ENCODE results near the gene CCDC14. TPM values are rescaled to one million over a fixed set of nuclear protein-coding genes. Genes with fewer than 3 reads are reported as not detected.
"Not testable (repeated sequence)": the region's sequence is repeated elsewhere in the genome, so short reads cannot be mapped to it uniquely, and the experiment has no call there.

Gene CCDC14
- total RNA-seq, 2 donors from 2014 or later = 38.8 to 67.8 TPM

DNA sequence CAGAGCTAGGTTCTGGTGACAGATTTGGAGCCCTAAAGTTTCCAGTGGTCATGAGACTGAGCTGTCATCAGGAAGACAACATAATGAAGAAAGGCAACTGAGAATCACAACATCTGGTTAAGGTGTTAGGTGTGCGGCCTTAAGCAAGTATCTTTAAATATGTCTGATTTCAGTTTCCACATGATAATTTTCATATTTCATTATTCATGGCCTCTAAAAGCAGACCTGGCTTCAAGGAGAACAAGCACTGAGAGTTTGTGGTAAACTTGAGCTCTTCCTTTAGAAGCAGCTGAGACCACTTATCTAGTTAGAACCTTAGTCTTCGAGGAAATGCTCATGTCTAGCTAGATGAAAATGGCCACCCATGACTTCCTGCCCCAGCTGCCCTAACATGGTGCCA is 51.2 kb downstream of the CCDC14 start:
- TF ChIP-seq, protein P1, sequence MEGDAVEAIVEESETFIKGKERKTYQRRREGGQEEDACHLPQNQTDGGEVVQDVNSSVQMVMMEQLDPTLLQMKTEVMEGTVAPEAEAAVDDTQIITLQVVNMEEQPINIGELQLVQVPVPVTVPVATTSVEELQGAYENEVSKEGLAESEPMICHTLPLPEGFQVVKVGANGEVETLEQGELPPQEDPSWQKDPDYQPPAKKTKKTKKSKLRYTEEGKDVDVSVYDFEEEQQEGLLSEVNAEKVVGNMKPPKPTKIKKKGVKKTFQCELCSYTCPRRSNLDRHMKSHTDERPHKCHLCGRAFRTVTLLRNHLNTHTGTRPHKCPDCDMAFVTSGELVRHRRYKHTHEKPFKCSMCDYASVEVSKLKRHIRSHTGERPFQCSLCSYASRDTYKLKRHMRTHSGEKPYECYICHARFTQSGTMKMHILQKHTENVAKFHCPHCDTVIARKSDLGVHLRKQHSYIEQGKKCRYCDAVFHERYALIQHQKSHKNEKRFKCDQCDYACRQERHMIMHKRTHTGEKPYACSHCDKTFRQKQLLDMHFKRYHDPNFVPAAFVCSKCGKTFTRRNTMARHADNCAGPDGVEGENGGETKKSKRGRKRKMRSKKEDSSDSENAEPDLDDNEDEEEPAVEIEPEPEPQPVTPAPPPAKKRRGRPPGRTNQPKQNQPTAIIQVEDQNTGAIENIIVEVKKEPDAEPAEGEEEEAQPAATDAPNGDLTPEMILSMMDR (IDR thresholded peaks at IDR 0.05) = no peak
- no peaks in the 10 kb centered on the region for H3K36me3 ChIP-seq
- H3K27ac ChIP-seq = peak overlapping the region; percentile 86 to 90
- H3K4me1 ChIP-seq (ENCODE audit: control insufficient read depth in 1 of 2, low read depth in 2 of 2) = peaks cover 7 to 51% of the 10 kb centered on the region in 2 donors
- H3K4me3 ChIP-seq = no peak overlapping the region
- ATAC-seq (ENCODE audit: insufficient number of reproducible peaks, low FRiP score, low read depth) = no peak
- H3K9me3 ChIP-seq = no peaks in the 10 kb centered on the region
- DNase-seq (ENCODE audit: low spot score) = no peak
- H3K27me3 ChIP-seq (replicated peaks; ENCODE audit: insufficient read depth) = no peaks in the 10 kb centered on the region

DNA sequence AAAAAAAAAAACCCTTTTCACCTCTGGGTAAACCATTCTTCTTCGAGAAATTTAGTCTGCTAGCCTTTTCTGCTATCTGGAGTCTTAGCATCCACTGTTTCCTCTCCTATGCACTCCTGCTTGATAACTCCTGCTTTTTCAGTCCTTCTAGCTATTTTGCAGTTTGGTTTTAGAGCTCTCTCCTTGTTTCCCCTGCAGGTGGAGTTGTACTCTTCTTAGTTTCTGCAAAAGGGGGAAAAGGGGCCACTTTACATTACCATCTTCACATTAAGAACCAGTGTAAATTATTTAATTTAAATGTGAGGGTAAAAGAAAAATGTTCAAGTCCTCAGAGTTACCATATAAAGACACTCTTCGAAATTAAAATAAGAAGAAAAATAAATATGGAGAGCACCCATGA is 53.3 kb downstream of the CCDC14 start:
- no peak overlapping the region for H3K4me3 ChIP-seq
- DNase-seq (ENCODE audit: low spot score) = no peak
- H3K27ac ChIP-seq = peak overlapping the region; percentile 86 to 90

DNA sequence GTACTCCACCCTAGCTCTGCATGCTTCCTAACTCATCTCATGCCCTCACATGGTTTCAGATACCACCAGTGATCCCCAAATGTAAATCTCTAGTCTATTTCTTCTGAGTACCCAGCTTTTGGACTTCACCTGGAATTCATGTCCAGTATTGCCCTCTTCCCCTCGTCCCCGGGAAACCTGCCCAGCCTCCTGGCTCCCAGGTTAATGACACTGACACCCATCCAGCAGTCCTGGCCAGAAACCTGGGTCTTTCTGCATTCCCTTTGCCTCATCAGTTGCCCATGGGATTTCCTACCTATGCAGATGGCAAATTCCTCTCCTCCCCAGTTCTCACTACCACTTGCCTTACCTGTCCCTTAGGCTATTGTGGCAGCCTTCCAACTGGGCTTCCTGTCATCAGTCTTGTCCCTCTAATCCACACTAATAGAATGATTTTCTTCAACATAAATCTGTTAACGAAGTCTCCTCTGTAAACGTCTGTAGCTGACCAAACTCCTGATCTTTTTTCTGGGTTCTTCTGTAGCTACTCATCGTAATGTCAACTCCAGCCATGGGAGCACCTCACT is 61.6 kb downstream of the CCDC14 start:
- peaks cover 0 to 12% of the 10 kb centered on the region in 2 donors for H3K4me1 ChIP-seq (ENCODE audit: control insufficient read depth in 1 of 2, low read depth in 2 of 2)
- DNase-seq (ENCODE audit: low spot score) (no peak), ATAC-seq (ENCODE audit: insufficient number of reproducible peaks, low FRiP score, low read depth) (no peak)
- H3K4me3 ChIP-seq = no peak overlapping the region
- H3K27me3 ChIP-seq (replicated peaks; ENCODE audit: insufficient read depth) = no peaks in the 10 kb centered on the region
- no peaks in the 10 kb centered on the region for H3K9me3 ChIP-seq
- no peaks in the 10 kb centered on the region for H3K36me3 ChIP-seq
- TF ChIP-seq, protein P1 (IDR thresholded peaks at IDR 0.05) = no peak
- no peak overlapping the region for H3K27ac ChIP-seq

More for the DNA sequence above, 53.3 kb downstream of the CCDC14 start:
- TF ChIP-seq, protein P1 (IDR thresholded peaks at IDR 0.05) = no peak
- H3K36me3 ChIP-seq = no peaks in the 10 kb centered on the region
- H3K27me3 ChIP-seq (replicated peaks; ENCODE audit: insufficient read depth) = no peaks in the 10 kb centered on the region
- H3K4me1 ChIP-seq (ENCODE audit: control insufficient read depth in 1 of 2, low read depth in 2 of 2) = peaks cover 7 to 48% of the 10 kb centered on the region in 2 donors
- no peaks in the 10 kb centered on the region for H3K9me3 ChIP-seq
- no peak for ATAC-seq (ENCODE audit: insufficient number of reproducible peaks, low FRiP score, low read depth)

DNA sequence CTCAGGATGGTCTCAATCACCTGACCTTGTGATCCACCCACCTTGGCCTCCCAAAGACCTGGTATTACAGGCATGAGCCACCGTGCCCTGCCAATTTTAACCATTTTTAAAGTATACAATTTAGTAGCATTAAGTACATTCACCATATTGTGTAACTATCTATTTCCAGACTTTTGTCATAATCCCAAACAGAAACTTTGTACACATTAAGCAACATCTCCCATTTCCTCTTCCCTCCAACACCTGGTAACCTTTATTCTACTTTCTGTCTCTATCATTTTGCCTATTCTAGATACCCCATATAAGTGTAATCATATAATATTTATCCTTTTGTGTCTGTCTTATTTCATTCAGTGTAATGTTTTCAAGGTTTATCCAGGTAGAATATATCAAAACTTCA is 68.0 kb downstream of the CCDC14 start:
- H3K4me1 ChIP-seq (ENCODE audit: control insufficient read depth in 1 of 2, low read depth in 2 of 2) = no peaks in the 10 kb centered on the region
- TF ChIP-seq, protein P1 (IDR thresholded peaks at IDR 0.05) = no peak
- H3K4me3 ChIP-seq = no peak overlapping the region
- ATAC-seq (ENCODE audit: insufficient number of reproducible peaks, low FRiP score, low read depth) (no peak), DNase-seq (ENCODE audit: low spot score) (no peak)
- no peaks in the 10 kb centered on the region for H3K9me3 ChIP-seq
- H3K36me3 ChIP-seq = no peaks in the 10 kb centered on the region
- no peak overlapping the region for H3K27ac ChIP-seq
- no peaks in the 10 kb centered on the region for H3K27me3 ChIP-seq (replicated peaks; ENCODE audit: insufficient read depth)

DNA sequence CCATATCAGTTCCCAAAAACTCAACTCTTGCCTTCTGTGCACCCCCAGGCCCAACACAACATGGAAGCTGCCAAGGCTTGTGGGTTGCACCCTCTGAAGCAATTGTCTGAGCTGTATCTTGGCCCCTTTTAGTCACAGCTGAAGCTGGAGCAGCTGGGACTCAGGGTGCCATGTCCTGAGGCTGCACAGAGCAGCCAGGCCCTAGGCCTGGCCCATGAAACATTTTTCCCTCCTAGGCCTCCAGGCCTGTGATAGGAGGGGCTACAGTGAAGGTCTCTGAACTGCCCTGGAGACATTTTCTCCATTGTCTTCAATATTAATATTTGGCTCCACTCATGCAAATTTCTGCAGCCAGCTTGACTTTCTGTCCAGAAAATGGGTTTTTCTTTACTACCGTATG is 68.8 kb downstream of the CCDC14 start:
- DNase-seq (ENCODE audit: low spot score) (no peak), ATAC-seq (ENCODE audit: insufficient number of reproducible peaks, low FRiP score, low read depth) (no peak)
- H3K27ac ChIP-seq = no peak overlapping the region
- H3K36me3 ChIP-seq = no peaks in the 10 kb centered on the region
- TF ChIP-seq, protein P1 (IDR thresholded peaks at IDR 0.05) = no peak
- no peaks in the 10 kb centered on the region for H3K27me3 ChIP-seq (replicated peaks; ENCODE audit: insufficient read depth)
- H3K4me3 ChIP-seq = no peak overlapping the region
- H3K4me1 ChIP-seq (ENCODE audit: control insufficient read depth in 1 of 2, low read depth in 2 of 2) = no peaks in the 10 kb centered on the region
- H3K9me3 ChIP-seq = no peaks in the 10 kb centered on the region

DNA sequence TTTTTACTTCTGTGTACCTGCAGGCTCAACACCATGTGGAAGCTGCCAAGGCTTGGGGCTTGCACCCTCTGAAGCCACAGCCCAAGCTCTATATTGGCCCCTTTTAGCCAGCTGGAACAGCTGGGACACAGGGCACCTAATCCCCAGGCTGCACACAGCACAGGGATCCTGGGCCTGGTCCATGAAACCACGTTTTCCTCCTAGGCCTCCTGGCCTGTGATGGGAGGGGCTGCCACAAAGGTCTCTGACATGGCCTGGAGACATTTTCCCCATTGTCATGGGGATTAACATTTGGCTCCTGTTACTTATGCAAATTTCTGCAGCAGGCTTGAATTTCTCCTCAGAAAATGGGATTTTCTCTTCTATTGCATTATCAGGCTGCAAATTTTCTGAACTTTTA is 70.0 kb downstream of the CCDC14 start:
- not testable (repeated sequence) for ATAC-seq (ENCODE audit: insufficient number of reproducible peaks, low FRiP score, low read depth); DNase-seq (ENCODE audit: low spot score)

DNA sequence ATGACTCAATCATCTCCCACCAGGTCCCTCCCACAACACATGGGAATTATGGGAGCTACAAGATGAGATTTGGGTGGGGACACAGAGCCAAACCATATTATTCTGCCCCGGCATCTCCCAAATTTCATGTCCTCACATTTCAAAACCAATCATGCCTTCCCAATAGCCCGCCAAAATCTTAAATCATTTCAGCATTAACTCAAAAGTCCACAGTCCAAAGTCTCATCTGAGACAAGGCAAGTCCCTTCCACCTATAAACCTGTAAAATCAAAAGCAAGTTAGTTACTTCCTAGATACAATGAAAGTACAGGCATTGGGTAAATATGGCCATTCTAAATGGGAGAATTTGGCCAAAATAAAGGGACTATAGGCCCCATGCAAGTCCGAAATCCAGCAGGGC is 70.9 kb downstream of the CCDC14 start:
- not testable (repeated sequence) for H3K9me3 ChIP-seq; DNase-seq (ENCODE audit: low spot score); H3K4me1 ChIP-seq (ENCODE audit: control insufficient read depth in 1 of 2, low read depth in 2 of 2); ATAC-seq (ENCODE audit: insufficient number of reproducible peaks, low FRiP score, low read depth); H3K27ac ChIP-seq; H3K27me3 ChIP-seq (replicated peaks; ENCODE audit: insufficient read depth); H3K36me3 ChIP-seq; H3K4me3 ChIP-seq

More for the DNA sequence above, 70.0 kb downstream of the CCDC14 start:
- H3K36me3 ChIP-seq; H3K27me3 ChIP-seq (replicated peaks; ENCODE audit: insufficient read depth); H3K4me1 ChIP-seq (ENCODE audit: control insufficient read depth in 1 of 2, low read depth in 2 of 2); H3K27ac ChIP-seq; H3K9me3 ChIP-seq; H3K4me3 ChIP-seq: not testable (repeated sequence)
